OCI-M2 (cell line): Measurements from ENCODE around the gene NRDC.

ENCODE experiments used
- DNase-seq: peaks from one replicate; lab custom pipeline; 2025; ENCODE audit not compliant: unreplicated experiment; lab: John Stamatoyannopoulos, UW

The NRDC gene

DNA sequence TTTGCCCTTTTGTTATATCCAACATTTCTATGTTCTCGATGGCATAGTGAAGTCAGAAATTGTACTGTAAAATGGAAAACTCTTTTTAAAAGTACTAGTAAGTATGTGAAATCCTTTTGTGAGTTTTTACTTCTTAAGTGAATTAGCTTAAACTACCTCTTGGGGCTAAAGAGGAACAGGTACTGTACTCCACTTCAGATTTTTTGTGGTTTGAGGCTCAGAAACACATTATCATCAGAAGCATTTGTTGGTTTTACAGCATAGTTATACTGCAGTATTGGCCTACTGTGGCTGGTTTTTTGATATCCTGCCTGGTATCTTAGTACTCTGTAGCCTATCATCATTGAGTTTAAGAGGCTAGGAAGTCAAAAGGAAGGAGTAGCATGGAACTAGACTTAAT is 117.2 kb downstream of the NRDC start:
- DNase-seq: no peak

DNA sequence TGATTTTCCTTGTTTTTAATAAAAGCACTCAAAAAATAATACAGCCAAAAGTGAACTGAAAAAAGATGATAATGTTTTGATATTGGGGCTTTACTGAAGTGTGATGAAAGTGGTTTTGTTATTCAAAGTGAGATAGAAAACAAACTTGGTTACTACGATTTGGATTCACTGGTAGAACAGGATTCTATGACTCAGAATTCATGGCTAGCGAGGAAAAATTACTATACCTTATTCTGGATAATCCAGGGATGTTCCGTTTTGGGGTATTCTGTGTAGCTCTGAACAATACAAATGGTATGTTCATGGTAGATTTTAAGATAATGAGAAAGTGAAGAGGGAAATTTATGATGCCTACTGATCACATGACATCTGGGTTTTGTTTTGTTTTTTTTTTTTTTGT is 117.7 kb downstream of the NRDC start:
- no peak for DNase-seq

DNA sequence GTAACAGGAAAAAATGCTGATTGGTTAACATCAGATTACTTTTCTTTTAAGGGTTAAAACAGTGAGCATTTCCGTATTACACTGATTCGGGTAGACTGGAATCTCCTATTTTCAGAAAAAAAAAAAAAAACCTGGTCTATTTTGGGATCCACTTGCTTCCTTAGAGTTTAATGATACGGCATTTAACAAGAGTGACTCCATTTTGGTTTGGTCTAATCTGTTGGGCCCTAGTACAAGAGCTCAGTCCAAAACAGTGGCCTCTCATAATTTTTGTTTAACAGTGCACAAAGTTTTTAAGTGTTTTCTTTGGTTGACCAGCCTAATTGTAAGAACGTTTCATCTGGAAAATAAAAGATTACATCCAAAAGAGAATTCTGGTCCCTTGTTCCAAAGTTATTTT is 120.2 kb downstream of the NRDC start:
- no peak for DNase-seq

DNA sequence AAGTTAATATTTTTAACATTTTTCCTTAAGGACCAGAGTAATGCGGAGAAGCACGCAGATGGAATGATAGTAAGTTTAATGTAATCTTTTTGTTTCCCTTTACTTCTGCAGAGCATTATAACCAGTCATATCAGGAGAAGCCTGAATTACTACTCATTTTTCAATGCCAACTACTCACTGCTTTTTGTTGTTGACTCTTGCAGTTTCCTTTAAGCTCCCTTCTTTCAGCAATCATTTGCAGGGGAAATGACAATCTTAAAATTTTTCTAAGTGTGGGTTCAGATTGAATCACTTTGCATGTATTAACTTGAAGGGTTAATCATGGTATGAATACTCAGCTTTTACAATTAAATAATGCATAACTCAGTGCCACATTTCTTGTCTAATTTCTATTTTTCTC is 122.2 kb downstream of the NRDC start:
- DNase-seq: no peak

DNA sequence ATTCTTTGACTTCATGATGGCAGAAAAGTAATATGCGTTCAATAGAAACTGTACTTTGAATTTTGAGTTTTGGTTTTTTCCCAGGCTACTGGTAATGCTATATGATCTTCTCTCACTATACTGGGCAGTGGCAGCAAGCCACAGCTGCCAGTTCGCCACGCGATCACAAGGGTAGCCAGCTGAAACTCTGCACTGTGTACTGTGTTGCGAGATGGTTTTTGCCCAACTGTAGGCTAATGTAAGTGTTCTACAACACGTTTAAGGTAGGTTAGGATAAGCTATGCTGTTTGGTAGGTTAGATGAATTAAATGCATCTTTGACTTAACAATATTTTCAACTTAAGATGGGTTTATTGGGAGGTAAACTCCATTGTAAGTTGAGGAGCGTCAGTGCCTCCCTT is 123.1 kb downstream of the NRDC start:
- DNase-seq: no peak

DNA sequence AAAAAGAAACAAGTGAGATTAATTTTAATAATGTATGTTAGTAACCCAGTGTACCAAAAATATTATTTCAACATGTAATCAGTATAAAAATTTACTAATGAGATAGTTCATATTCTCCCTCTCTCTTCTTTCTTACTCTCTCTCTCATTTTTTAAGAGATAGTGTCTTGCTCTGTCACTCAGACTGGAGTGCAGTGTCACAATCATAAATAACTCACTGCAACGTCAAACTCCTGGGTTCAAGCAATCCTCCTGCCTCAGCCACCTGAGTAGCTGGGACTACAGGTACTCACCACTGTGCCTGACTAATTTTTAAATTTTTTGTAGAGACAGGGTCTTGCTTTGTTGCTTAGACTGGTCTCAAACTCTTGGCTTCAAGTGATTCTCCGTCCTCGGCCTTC is 123.9 kb downstream of the NRDC start:
- DNase-seq: no peak

DNA sequence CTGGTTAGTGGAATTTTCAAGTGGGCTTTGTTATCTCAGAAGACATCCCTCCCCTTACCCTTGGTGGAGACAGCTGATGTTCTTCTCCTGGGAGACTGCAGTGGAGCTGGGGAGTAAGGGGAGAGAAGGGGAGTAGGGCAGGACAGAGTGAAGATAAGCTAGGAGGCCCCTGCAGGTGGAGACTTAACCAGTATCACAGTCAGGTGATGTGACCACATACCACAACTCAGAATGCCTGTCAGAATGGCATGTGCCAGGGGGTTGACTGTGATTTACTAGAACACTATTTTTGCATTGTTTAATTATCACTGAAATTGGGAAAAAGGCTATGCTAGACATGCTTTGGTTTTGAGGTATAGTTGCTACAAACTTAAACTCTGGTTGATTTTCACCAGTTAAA is 124.6 kb downstream of the NRDC start:
- no peak for DNase-seq

DNA sequence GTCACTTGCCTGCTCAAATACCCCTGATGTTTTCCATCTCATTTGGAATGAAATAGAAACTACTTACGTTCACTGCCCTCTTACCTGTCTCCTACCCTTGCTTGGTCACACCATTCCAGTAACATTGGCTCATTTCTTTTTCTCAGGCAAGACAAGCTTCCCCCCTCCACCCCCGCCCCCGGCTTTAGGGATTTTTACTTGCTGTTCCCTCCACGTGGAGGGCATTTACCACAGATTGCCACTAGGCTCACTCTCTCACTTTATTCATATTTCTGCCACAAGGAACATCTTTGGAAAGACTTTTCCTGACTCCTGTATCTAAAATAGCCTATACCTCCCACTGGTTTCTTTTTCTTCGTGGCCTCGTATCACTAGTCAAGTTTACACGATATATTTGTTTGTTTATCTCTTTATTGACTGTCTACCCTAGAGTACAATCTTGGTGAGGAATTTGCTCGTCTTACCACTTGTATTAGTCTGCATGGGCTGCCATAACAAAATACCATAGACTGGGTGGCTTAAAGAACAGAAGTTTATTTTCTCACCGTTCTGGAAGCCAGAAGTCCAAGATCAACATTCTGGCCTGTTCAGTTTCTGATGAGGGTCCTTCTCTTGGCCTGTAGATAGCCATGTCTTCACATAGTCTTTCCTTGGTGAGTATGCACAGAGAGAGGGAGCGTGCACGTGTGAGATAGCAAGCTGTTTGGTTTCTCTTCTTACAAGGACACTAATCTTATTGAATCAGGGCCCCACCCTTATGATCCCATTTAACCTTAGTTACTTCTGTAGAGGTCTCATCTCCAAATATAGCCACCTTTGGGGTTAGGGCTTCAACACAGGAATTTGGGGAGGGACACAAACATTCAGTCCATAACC is 126.2 kb downstream of the NRDC start:
- DNase-seq: no peak

DNA sequence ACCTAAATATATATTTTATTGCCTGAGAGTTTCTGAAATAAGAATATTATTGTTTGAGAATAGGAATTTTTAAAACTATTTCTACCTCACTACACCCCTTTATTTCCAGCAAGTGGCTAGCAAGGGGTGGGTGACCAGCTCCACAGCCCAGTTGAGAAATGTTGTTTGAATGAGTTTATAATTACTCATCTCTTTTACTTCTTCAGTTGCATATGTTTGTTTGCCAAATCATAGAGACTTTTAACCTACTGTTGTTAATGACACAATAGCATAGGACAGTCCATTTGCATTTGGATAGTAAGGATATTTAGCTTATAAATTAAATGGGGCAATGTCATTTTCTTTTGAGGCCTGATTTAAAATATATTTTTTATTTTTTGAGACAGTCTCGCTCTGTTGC is 127.8 kb downstream of the NRDC start:
- DNase-seq: no peak

DNA sequence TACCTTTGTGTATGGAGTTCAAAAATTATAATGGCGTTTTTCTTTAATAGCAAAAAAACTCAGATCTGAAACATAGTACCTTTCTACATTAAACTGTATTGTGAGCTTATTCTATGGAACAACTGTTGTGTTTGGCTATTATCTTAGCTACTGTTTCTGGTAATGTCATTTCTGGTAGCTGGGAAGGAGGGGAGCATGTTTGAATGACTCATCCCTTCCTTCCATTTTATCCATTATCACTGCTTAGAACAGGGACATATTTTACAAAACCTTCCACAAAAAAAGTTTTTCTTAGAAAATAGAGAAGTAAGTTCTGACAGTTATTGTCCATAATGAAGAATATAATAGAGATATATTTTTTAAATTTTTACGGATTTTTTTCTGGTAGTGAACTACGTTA is 128.3 kb downstream of the NRDC start:
- no peak for DNase-seq

DNA sequence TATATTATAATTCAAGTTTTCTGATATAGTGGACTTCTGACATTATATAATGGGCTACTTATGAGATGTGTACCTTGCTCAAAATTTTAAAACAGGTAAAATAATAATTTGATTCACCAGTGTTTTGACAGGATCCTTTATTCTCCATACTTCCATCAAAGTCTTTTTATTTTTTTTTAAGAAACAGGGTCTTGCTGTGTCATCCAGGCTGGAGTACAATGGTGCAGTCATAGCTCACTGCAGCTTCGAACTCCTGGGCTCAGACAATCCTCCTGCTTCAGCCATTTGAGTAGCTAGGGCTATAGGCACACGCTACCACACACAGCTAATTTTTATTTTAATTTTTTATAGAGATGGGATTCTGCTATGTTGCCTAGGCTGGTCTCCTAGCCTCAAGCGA is 129.4 kb downstream of the NRDC start:
- no peak for DNase-seq

DNA sequence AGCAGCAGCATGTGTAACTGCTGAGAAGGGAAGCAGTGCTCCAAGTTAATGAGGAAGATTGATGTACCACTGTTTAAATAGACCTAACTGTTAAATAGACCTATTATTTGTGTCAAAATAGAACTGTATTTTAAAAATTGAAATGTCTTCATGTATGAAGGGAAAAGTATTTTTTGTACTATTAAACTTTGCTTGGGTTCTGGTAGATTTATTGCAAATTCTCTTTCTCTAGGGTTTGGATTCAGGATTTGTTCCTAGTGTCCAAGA is 133.3 kb downstream of the NRDC start:
- DNase-seq: no peak

DNA sequence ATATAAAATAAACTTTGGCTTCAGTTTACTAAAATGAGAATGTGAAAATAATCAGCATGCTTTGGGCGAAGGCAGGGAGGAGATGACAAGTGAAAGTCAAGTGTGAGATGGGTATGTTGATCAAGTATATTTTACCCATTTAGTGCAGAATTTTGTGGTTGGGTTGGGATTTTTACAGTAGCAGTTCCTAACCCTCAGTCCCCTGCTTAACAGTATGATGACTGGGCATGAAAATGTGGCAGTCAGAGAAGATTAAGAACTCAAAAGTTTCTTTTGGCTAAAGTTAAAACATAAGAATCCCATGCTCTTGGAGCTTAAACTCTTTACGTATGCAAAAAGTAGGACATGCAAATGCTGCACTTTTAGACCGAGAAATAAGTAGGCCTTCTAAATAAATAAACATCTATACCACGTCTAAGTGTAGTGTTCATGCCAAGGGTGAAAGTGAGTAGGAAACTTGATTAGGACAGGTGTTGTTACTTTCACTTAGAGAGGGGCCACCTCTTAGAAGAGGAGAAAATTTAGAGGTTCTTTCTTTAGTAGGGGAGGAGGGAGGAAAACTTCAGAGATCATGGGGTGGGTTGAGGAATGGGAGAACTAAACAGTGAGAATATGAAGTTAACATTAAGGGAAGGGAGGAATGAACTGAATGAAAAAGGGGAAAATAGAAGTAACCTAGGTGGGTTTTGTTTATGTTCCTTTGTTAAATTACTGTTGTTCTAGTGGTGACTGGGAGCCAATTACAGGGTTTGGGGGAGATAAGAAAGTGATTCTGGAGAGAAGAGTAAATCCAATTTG is 133.8 kb downstream of the NRDC start:
- DNase-seq: no peak

DNA sequence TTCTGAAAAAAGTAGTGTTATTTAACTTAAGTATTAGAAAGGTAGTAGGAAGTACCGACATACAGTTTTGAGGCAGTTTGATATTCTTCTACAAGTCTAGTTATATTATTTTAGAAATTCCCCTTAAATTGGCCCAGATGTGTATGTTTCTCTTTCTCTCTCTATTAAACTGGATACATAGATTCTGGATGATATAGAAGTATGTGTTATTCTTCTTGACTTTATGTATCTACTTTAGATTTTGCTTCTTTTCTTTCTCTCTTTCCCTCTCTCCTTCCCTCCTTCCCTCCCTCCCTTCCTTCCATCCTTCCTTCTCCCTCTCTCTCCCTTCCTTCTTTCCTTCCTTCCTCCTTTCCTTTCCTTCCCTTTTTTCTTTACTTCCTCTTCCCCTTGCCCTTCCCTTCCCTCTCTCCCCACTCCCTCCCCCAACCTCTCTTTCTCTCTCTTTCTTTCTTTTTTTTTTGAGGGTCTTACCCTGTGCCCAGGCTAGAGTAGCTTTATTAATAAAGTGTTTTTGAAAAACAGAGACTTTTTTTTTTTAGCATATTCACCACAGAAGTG is 137.3 kb downstream of the NRDC start:
- DNase-seq: no peak

DNA sequence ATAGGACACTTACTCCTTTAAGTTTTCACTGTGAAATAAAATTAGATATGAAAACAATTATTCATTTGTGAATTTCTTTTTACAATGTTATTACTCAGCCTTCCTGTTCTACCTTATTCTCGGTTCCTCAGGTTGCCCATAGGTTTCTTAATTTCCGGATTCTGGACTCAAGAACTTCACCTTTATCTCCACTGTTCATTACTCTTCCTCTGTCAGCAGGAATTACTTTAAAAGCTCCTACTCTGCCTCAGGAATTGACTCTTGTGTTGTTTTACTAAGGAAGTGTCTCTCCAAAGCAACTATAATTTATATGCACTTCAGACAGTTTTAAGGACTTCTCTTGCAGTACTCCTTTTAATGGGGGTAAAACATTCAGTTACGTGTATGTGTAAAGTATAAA is 137.9 kb downstream of the NRDC start:
- no peak for DNase-seq
